Heart left ventricle (tissue), 13 donors: ENCODE measurements around the gene FBXO42.

Source experiments
- POLR2A ChIP-seq, 2 donors: fragments of 450-650 bp; IDR thresholded peaks; one replicate each; pipeline ENCODE4 v1.6.1; 2017; ENCODE audit warnings: antibody characterized with exemption in 2 of 2, mild to moderate bottlenecking in 2 of 2, moderate library complexity in 2 of 2
- TF ChIP-seq, protein P1 (sequence below), 12 donors: fragments of 200-600 bp; sonication (generic) in 4 of 12; IDR thresholded peaks; one replicate each; pipeline versions ENCODE4 v1.5.0 to v1.8.0; 2018 to 2022; ENCODE audit warnings: antibody characterized with exemption in 12 of 12, mild to moderate bottlenecking in 5 of 12
- donor health status: ischemic (EF 13 %, LVEDD 7.1; RV severe dilation, severe dysfunction).
- donor health status: DM: no; HTN: yes; CAD: no.
- donor health status: DM: no; HTN: no; CAD: no.
- donor health status: ischemic (EF 25% LVEDD 6.9; RV normal size, moderate dysfunction).
- donor health status: ischemic (EF 25% LVEDD 5.7; RV mildly dilated, moderate dysfunction).
- donor health status: ischemic (EF 35%, LVEDD 5.7; RV mildly dilated, moderate dysfunction).
- donor health status: nonischemic (EF 11% LVEDD 7.7; RV severe dilation, severe dysfunction).
- donor health status: DM: yes; HTN: yes; CAD: no.
- donor health status: PGD.
- donor health status: ischemic (EF 29% LVEDD 5.4; RV normal size, mild dysfunction).
- donor health status: nonischemic (EF 23%, LVEDD 6.1; RV moderate dilation, normal function).

DNA sequence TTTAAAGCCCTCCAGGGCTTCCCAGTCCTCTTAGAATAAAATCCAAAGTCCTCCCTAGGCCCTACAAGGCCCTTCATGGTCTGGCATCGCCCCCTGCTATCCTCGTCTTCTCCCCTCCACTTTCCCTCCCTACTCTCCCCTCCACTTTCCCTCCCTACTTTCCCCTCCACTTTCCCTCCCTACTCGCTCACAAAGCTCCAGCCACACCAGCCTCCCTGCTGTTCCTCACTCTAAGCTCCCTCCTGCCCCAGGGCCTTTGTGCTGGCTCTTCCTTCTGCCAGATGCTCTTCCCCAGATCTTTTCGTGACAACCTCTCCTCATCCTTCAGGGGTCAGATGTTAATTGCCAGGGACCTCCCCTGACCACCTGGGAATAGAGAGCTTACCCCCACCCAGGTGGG, 152.6 kb downstream of the FBXO42 start:
- TF ChIP-seq, protein P1, sequence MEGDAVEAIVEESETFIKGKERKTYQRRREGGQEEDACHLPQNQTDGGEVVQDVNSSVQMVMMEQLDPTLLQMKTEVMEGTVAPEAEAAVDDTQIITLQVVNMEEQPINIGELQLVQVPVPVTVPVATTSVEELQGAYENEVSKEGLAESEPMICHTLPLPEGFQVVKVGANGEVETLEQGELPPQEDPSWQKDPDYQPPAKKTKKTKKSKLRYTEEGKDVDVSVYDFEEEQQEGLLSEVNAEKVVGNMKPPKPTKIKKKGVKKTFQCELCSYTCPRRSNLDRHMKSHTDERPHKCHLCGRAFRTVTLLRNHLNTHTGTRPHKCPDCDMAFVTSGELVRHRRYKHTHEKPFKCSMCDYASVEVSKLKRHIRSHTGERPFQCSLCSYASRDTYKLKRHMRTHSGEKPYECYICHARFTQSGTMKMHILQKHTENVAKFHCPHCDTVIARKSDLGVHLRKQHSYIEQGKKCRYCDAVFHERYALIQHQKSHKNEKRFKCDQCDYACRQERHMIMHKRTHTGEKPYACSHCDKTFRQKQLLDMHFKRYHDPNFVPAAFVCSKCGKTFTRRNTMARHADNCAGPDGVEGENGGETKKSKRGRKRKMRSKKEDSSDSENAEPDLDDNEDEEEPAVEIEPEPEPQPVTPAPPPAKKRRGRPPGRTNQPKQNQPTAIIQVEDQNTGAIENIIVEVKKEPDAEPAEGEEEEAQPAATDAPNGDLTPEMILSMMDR (IDR thresholded peaks at IDR 0.05), result no peak
- TF ChIP-seq POLR2A (IDR thresholded peaks at IDR 0.05), result no peak
